Measurements from ENCODE around the gene LRRC8C. TPM values are rescaled to one million over a fixed set of nuclear protein-coding genes. Genes with fewer than 3 reads are reported as not detected.

The LRRC8C gene
- total RNA-seq, 1 experiment from 2014 or later, result 8.4 TPM

DNA sequence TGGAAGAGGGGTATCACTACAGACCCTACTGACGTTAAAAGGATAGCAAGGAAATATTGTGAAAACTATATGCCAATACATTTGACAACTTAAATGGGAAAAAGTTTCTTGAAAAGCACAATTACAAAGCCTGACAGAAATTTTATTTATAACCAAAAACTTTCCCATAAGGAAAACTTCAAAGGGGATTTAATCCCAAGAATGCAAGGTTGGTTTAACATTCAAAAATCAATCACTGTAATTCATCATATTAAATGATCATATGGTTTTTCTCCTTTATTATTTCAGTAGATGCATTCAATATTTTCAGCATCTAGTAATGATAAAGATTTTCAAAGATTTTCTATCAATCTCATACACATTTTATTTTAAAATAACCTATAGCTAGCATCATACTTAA, 13.3 kb downstream of the LRRC8C start:
- intact Hi-C loops (cut with micrococcal nuclease), result no loop called here
- no TSS peak for BruUV-seq (replicated peaks)
- Histone ChIP-seq H3K4me1 (ENCODE audit: control insufficient read depth in 1 of 2, insufficient read depth in 2 of 2, low read length in 2 of 2) (no peaks in the 10 kb centered on the region), H3K9me3 (ENCODE audit: control insufficient read depth in 1 of 2, insufficient read depth in 1 of 2, low read depth in 1 of 2, low read length in 2 of 2) (no peaks in the 10 kb centered on the region), H3K9me2 (ENCODE audit: insufficient read depth) (no peaks in the 10 kb centered on the region), H3K79me2 (ENCODE audit: insufficient read depth, low read length) (peaks cover 8% of the 10 kb centered on the region; the same call in 1 of the 2 replicates), H4K20me1 (ENCODE audit: insufficient read depth) (no peaks in the 10 kb centered on the region), H3K27me3 (ENCODE audit: insufficient read depth, low read length) (no peaks in the 10 kb centered on the region), H3K9ac (ENCODE audit: low read length) (no peak overlapping the region), H3K27ac (ENCODE audit: low read depth, low read length) (no peak overlapping the region), H3K4me2 (ENCODE audit: low read length) (no peak overlapping the region), H3K4me3 (replicated peaks in 1 of 2; ENCODE audit: low read depth in 1 of 2, low read length in 2 of 2) (no peak overlapping the region), H3K36me3 (ENCODE audit: control insufficient read depth in 1 of 2, insufficient read depth in 2 of 2, low read length in 2 of 2) (no peaks in the 10 kb centered on the region), H2AFZ (ENCODE audit: low read depth, low read length, poor library complexity, severe bottlenecking) (no peak overlapping the region)
- TF ChIP-seq ZFX (IDR thresholded peaks at IDR 0.05) (no peak), CBX3 (IDR thresholded peaks at IDR 0.05; ENCODE audit: low read depth) (no peak), POLR2A (IDR thresholded peaks at IDR 0.05; ENCODE audit: borderline replicate concordance, extremely low read depth, insufficient read depth, insufficient read length) (no peak), EZH2phosphoT487 (IDR thresholded peaks at IDR 0.05; ENCODE audit: borderline replicate concordance) (no peak), CEBPB (IDR thresholded peaks at IDR 0.05; ENCODE audit: low read depth) (no peak), POLR2AphosphoS5 (IDR thresholded peaks at IDR 0.05; ENCODE audit: low read depth, low read length) (no peak), SP1 (IDR thresholded peaks at IDR 0.05; ENCODE audit: low read depth) (no peak), YY1 (IDR thresholded peaks at IDR 0.05; ENCODE audit: extremely low read depth, insufficient replicate concordance, low read depth, low read length) (no peak), SRF (IDR thresholded peaks at IDR 0.05; ENCODE audit: low read depth) (no peak), JUND (IDR thresholded peaks at IDR 0.05) (no peak), RAD21 (IDR thresholded peaks at IDR 0.05; ENCODE audit: low read depth) (no peak), ZNF274 (IDR thresholded peaks at IDR 0.05; ENCODE audit: low read depth, low read length) (no peak), EGR1 (IDR thresholded peaks at IDR 0.05; ENCODE audit: low read depth) (no peak), TCF7L2 (IDR thresholded peaks at IDR 0.05; ENCODE audit: borderline replicate concordance, extremely low read depth, insufficient read depth, insufficient read length) (no peak), SIN3A (IDR thresholded peaks at IDR 0.05; ENCODE audit: low read depth) (no peak)
- TF ChIP-seq, protein P1, sequence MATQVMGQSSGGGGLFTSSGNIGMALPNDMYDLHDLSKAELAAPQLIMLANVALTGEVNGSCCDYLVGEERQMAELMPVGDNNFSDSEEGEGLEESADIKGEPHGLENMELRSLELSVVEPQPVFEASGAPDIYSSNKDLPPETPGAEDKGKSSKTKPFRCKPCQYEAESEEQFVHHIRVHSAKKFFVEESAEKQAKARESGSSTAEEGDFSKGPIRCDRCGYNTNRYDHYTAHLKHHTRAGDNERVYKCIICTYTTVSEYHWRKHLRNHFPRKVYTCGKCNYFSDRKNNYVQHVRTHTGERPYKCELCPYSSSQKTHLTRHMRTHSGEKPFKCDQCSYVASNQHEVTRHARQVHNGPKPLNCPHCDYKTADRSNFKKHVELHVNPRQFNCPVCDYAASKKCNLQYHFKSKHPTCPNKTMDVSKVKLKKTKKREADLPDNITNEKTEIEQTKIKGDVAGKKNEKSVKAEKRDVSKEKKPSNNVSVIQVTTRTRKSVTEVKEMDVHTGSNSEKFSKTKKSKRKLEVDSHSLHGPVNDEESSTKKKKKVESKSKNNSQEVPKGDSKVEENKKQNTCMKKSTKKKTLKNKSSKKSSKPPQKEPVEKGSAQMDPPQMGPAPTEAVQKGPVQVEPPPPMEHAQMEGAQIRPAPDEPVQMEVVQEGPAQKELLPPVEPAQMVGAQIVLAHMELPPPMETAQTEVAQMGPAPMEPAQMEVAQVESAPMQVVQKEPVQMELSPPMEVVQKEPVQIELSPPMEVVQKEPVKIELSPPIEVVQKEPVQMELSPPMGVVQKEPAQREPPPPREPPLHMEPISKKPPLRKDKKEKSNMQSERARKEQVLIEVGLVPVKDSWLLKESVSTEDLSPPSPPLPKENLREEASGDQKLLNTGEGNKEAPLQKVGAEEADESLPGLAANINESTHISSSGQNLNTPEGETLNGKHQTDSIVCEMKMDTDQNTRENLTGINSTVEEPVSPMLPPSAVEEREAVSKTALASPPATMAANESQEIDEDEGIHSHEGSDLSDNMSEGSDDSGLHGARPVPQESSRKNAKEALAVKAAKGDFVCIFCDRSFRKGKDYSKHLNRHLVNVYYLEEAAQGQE (IDR thresholded peaks at IDR 0.05; ENCODE audit: low read depth), result no peak
- TF ChIP-seq, protein P2, sequence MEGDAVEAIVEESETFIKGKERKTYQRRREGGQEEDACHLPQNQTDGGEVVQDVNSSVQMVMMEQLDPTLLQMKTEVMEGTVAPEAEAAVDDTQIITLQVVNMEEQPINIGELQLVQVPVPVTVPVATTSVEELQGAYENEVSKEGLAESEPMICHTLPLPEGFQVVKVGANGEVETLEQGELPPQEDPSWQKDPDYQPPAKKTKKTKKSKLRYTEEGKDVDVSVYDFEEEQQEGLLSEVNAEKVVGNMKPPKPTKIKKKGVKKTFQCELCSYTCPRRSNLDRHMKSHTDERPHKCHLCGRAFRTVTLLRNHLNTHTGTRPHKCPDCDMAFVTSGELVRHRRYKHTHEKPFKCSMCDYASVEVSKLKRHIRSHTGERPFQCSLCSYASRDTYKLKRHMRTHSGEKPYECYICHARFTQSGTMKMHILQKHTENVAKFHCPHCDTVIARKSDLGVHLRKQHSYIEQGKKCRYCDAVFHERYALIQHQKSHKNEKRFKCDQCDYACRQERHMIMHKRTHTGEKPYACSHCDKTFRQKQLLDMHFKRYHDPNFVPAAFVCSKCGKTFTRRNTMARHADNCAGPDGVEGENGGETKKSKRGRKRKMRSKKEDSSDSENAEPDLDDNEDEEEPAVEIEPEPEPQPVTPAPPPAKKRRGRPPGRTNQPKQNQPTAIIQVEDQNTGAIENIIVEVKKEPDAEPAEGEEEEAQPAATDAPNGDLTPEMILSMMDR (IDR thresholded peaks at IDR 0.05 in 2 of 3, conservative IDR thresholded peaks at IDR 0.05 in 1 of 3; ENCODE audit: borderline replicate concordance in 1 of 3, insufficient read depth in 1 of 3, low read depth in 2 of 3, low read length in 2 of 3), result no peak
- TF ChIP-seq, protein P3, sequence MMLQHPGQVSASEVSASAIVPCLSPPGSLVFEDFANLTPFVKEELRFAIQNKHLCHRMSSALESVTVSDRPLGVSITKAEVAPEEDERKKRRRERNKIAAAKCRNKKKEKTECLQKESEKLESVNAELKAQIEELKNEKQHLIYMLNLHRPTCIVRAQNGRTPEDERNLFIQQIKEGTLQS (IDR thresholded peaks at IDR 0.05), result no peak
- TF ChIP-seq, protein P4, sequence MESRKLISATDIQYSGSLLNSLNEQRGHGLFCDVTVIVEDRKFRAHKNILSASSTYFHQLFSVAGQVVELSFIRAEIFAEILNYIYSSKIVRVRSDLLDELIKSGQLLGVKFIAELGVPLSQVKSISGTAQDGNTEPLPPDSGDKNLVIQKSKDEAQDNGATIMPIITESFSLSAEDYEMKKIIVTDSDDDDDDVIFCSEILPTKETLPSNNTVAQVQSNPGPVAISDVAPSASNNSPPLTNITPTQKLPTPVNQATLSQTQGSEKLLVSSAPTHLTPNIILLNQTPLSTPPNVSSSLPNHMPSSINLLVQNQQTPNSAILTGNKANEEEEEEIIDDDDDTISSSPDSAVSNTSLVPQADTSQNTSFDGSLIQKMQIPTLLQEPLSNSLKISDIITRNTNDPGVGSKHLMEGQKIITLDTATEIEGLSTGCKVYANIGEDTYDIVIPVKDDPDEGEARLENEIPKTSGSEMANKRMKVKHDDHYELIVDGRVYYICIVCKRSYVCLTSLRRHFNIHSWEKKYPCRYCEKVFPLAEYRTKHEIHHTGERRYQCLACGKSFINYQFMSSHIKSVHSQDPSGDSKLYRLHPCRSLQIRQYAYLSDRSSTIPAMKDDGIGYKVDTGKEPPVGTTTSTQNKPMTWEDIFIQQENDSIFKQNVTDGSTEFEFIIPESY (IDR thresholded peaks at IDR 0.05; ENCODE audit: extremely low read depth, insufficient replicate concordance, low read length), result no peak
- TF ChIP-seq, protein P5, sequence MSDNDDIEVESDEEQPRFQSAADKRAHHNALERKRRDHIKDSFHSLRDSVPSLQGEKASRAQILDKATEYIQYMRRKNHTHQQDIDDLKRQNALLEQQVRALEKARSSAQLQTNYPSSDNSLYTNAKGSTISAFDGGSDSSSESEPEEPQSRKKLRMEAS (IDR thresholded peaks at IDR 0.05), result no peak
- ATAC-seq (no peak), DNase-seq (ENCODE audit: low read depth, low spot score) (no peak)
- ChIA-PET CTCF (no interaction called here), RAD21 (ENCODE audit: low non-redundant PET in 1 of 2, low total read pairs in 2 of 2, uncharacterized antibody in 2 of 2, unreplicated experiment in 2 of 2) (no interaction called here), POLR2A (no interaction called here)

Data from HCT116 (cell line).